ENCODE results near the gene TCEAL1. TPM values are rescaled to one million over a fixed set of nuclear protein-coding genes. Genes with fewer than 3 reads are reported as not detected.

TCEAL1 gene
- polyA plus RNA-seq, 5 donors: 35.1 to 41.1 (median 36.3) TPM

DNA sequence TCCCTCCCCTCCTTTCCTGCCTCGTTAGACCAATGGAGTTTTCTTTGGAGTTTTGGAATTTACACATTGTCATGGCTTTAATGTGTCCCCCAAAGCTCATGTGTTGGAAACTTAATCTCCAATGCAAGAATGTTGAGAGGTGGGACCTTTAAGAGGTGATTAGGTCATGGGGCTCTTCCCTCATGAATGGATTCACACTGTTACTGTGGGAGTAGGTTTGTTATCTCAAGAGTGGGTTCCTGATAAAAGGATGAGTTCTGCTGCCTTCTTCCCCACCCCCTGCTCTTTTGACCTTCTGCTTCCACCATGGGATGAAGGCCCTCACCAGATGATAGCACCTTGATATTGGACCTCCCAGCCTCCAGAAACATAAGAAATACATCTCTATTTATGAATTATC, 41.0 kb downstream of the TCEAL1 start:
- DNase-seq: no peak

DNA sequence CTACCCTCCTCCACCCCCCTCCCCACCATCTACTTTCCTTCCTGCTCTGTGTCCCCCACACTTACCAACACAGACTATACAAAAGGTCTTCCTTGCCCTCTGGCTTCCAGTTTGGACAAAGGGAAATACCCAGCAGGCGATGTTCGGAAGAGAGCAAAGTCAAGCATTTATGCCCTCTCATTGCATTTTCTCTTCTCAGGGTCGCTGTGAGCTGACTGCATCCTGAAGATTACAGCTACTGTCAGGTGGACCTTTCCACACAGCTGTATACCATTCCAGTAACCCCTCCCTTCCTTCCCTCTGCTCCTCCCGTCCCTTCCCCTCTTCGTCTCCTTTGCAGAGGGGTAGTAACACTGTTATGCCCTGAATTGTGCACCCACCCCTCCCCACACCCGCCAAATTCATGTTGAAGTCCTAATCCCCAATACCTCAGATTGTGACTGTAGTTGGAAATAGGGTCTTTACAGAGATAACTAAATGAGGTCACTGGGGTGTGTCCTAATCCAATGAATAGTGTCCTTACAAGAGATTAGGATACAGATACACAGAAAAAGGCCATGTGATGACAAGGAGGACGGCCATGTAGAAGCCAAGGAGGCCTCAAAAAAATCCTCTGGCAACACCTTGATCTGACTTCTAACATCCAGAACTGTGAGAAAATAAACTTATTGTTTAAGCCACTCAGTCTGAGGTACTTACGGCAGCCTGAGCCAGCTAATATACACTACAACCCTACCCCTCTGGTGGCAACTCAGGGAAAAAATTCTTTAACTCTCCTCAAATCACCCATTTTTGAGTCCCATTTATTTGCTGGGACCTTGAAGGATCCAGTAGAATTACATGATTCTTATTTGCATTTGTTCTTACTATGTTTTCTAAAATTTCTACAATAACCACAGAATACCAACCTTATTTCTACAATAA, 46.0 kb downstream of the TCEAL1 start:
- DNase-seq: no peak

DNA sequence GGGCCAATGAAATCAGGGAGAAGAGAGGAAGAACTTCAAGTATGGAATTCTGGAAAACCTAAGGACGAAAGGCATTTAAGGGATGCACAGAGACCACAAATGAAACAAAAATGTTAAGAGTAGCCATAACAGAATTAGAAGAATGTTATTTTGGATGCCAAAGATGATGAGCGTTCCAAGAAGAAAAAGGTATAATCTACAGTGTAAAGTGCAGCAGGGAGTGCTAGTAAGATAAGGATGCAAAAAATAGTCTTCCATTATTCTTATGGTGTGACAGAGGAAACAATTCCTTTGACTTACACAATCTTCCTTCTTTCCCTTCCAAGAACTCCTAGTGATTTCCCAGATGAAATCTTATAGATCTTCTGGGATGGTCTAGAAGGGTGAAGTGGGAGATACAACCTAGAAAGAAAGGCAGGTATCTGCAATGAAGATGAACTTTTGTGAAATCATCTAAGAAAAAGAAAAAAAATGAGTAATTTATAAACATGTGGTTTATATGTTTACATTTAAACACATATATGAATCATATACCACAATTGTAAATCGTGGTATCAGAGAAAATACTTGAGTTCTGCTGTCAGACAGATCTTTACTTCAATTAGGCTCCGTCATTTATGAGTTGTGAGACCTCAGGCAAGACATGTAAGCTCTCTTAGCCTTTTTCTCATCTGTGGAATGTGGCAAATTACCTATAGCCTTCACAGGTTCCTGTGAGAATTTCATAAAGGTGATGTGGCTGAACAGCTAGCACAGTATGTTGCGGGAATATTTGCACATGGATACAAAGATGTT, 49.6 kb downstream of the TCEAL1 start:
- no peak for DNase-seq

Other genes with a start within 250 kb of the TCEAL1 start
- 1 to 10 TPM; 2.6 to 4.1 (median 3.2) TPM for gene RAB40A, start 109.5 kb upstream of the TCEAL1 start, polyA plus RNA-seq (ENCODE audit: insufficient read depth in 1 of 5, insufficient read length in 5 of 5, low replicate concordance in 1 of 5)
- 100 to 1,000 TPM; 138 to 177 (median 144) TPM for gene TCEAL4, start 43.5 kb upstream of the TCEAL1 start, polyA plus RNA-seq (ENCODE audit: insufficient read depth in 1 of 5, insufficient read length in 5 of 5, low replicate concordance in 1 of 5)
- 10 to 100 TPM; 24.7 to 32.3 (median 27.6) TPM for gene TCEAL3, start 21.0 kb upstream of the TCEAL1 start, polyA plus RNA-seq (ENCODE audit: insufficient read depth in 1 of 5, insufficient read length in 5 of 5, low replicate concordance in 1 of 5)
- 100 to 1,000 TPM; 290 to 350 (median 311) TPM for gene MORF4L2, start 57.7 kb downstream of the TCEAL1 start, polyA plus RNA-seq (ENCODE audit: insufficient read depth in 1 of 5, insufficient read length in 5 of 5, low replicate concordance in 1 of 5)
- gene TMEM31, start 81.9 kb downstream of the TCEAL1 start, polyA plus RNA-seq (ENCODE audit: insufficient read depth in 1 of 5, insufficient read length in 5 of 5, low replicate concordance in 1 of 5): 1 to 10 TPM; 1.0 to 2.0 (median 1.6) TPM
- 10 to 100 TPM in 4 of 5 donors, 1 to 10 TPM in 1; 8.3 to 21.7 (median 15.8) TPM for gene PLP1, start 147.9 kb downstream of the TCEAL1 start, polyA plus RNA-seq (ENCODE audit: insufficient read depth in 1 of 5, insufficient read length in 5 of 5, low replicate concordance in 1 of 5)
- gene RAB9B, start 203.3 kb downstream of the TCEAL1 start, polyA plus RNA-seq (ENCODE audit: insufficient read depth in 1 of 5, insufficient read length in 5 of 5, low replicate concordance in 1 of 5): 1 to 10 TPM; 2.7 to 3.6 (median 3.1) TPM

Data from right lung (tissue), 5 donors.